ENCODE results near the gene INHBC. TPM values are rescaled to one million over a fixed set of nuclear protein-coding genes. Genes with fewer than 3 reads are reported as not detected.

The INHBC gene
- polyA plus RNA-seq, 1 of the 3 experiments (the other 2 are of a cell fraction): 0.08 TPM

GRCh38 chr12:57467915-57468314 lies 33.3 kb downstream of the INHBC start:
- H4K20me1 ChIP-seq (ENCODE audit: insufficient read depth): no peaks in the 10 kb centered on the region
- H3K9me3 ChIP-seq: no peaks in the 10 kb centered on the region
- no peak overlapping the region for H2AFZ ChIP-seq (ENCODE audit: low read depth)
- WGBS (ENCODE audit: low lambda C conversion rate): 65% methylated on average over 9 of the region's 11 CpGs
- no peak overlapping the region for H3K4me3 ChIP-seq (ENCODE audit: low read depth in 2 of 2, low read length in 1 of 2)
- no peak overlapping the region for H3K4me2 ChIP-seq
- ChIA-PET POLR2A (no interaction called here), CTCF (interaction anchor here (1.0 to 2.8 kb wide), 2 partner anchors 9 to 161 kb away, joined by 3 to 22 read pairs; partner anchors contain the start of gene GLI1)
- no peak for DNase-seq
- H3K36me3 ChIP-seq (replicated peaks in 1 of 2; ENCODE audit: control insufficient read depth in 1 of 2, insufficient read depth in 2 of 2, low read length in 1 of 2): no peaks in the 10 kb centered on the region
- H3K79me2 ChIP-seq (ENCODE audit: insufficient read depth): no peaks in the 10 kb centered on the region
- no peak for TF ChIP-seq USF2 (IDR thresholded peaks at IDR 0.05; ENCODE audit: borderline replicate concordance, low read depth, low read length)
- TF ChIP-seq NRF1 (IDR thresholded peaks at IDR 0.05; ENCODE audit: low read depth, low read length): no peak
- TF ChIP-seq YY1 (IDR thresholded peaks at IDR 0.05; ENCODE audit: low read depth): no peak
- TF ChIP-seq RCOR1 (IDR thresholded peaks at IDR 0.05; ENCODE audit: low read length): no peak
- H3K9me2 ChIP-seq: no peaks in the 10 kb centered on the region
- no peaks in the 10 kb centered on the region for H3F3A ChIP-seq (replicated peaks; ENCODE audit: insufficient read depth)
- no peaks in the 10 kb centered on the region; a peak in 1 of 4 replicates for H3K4me1 ChIP-seq (ENCODE audit: control insufficient read depth in 1 of 2, insufficient read depth in 2 of 2, low read depth in 1 of 2, low read length in 1 of 2)
- no peak overlapping the region for H3K9ac ChIP-seq
- H3K27ac ChIP-seq (ENCODE audit: low read depth in 2 of 2, low read length in 1 of 2): no peak overlapping the region
- peaks cover 65% of the 10 kb centered on the region for H3K27me3 ChIP-seq (ENCODE audit: insufficient read depth)

- Histone ChIP-seq H3K9ac (no peak overlapping the region), H3K4me3 (ENCODE audit: low read depth in 2 of 2, low read length in 1 of 2) (no peak overlapping the region), H3K36me3 (replicated peaks in 1 of 2; ENCODE audit: control insufficient read depth in 1 of 2, insufficient read depth in 2 of 2, low read length in 1 of 2) (no peaks in the 10 kb centered on the region), H2AFZ (ENCODE audit: low read depth) (no peak overlapping the region), H3K4me2 (no peak overlapping the region), H3K4me1 (ENCODE audit: control insufficient read depth in 1 of 2, insufficient read depth in 2 of 2, low read depth in 1 of 2, low read length in 1 of 2) (no peaks in the 10 kb centered on the region), H3K27ac (ENCODE audit: low read depth in 2 of 2, low read length in 1 of 2) (no peak overlapping the region), H3K79me2 (ENCODE audit: insufficient read depth) (no peaks in the 10 kb centered on the region), H4K20me1 (ENCODE audit: insufficient read depth) (no peaks in the 10 kb centered on the region), H3K27me3 (ENCODE audit: insufficient read depth) (peaks cover 82% of the 10 kb centered on the region), H3F3A (replicated peaks; ENCODE audit: insufficient read depth) (no peaks in the 10 kb centered on the region), H3K9me2 (no peaks in the 10 kb centered on the region), H3K9me3 (no peaks in the 10 kb centered on the region)
- ChIA-PET CTCF (interaction anchor here (0.7 to 2.8 kb wide), 5 partner anchors 9 to 230 kb away, joined by 3 to 22 read pairs (median 5); partner anchors contain the start of gene GLI1), POLR2A (no interaction called here)
- TF ChIP-seq PBX3 (IDR thresholded peaks at IDR 0.05) (no peak), FOXM1 (IDR thresholded peaks at IDR 0.05; ENCODE audit: low read depth) (no peak), TCF12 (IDR thresholded peaks at IDR 0.05) (no peak)
- DNase-seq: no peak
- WGBS (ENCODE audit: low lambda C conversion rate): 52% methylated on average over 10 of the region's 10 CpGs
Measured at GRCh38 chr12:57469296-57470164, 34.9 kb downstream of the INHBC start.
